ENCODE measurements around the gene MUL1. TPM values are rescaled to one million over a fixed set of nuclear protein-coding genes. Genes with fewer than 3 reads are reported as not detected.

The MUL1 gene
- total and polyA plus RNA-seq, 12 donors: 3.7 to 48.0 (median 32.8) TPM

- no peak for TF ChIP-seq POLR2A (IDR thresholded peaks at IDR 0.05)
- TF ChIP-seq, protein P1, sequence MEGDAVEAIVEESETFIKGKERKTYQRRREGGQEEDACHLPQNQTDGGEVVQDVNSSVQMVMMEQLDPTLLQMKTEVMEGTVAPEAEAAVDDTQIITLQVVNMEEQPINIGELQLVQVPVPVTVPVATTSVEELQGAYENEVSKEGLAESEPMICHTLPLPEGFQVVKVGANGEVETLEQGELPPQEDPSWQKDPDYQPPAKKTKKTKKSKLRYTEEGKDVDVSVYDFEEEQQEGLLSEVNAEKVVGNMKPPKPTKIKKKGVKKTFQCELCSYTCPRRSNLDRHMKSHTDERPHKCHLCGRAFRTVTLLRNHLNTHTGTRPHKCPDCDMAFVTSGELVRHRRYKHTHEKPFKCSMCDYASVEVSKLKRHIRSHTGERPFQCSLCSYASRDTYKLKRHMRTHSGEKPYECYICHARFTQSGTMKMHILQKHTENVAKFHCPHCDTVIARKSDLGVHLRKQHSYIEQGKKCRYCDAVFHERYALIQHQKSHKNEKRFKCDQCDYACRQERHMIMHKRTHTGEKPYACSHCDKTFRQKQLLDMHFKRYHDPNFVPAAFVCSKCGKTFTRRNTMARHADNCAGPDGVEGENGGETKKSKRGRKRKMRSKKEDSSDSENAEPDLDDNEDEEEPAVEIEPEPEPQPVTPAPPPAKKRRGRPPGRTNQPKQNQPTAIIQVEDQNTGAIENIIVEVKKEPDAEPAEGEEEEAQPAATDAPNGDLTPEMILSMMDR (IDR thresholded peaks at IDR 0.05): no peak
- no peaks in the 10 kb centered on the region for H3K36me3 ChIP-seq (replicated peaks in 1 of 2)
- peaks cover 35 to 38% of the 10 kb centered on the region in 2 donors for H3K4me1 ChIP-seq (replicated peaks in 1 of 2)
- H3K4me3 ChIP-seq: no peak overlapping the region
- WGBS, 4 donors: 74 to 92% (median 85%) methylated on average over 4 of the region's 4 CpGs
- H3K27me3 ChIP-seq: no peaks in the 10 kb centered on the region
- no peak overlapping the region for H3K27ac ChIP-seq
- no peak for DNase-seq
- intact Hi-C loops (cut with DNase I): no loop called here
- H3K9me3 ChIP-seq (replicated peaks in 1 of 3): no peaks in the 10 kb centered on the region
Measured at GRCh38 chr1:20479840-20480239, 28.1 kb downstream of the MUL1 start.

DNA sequence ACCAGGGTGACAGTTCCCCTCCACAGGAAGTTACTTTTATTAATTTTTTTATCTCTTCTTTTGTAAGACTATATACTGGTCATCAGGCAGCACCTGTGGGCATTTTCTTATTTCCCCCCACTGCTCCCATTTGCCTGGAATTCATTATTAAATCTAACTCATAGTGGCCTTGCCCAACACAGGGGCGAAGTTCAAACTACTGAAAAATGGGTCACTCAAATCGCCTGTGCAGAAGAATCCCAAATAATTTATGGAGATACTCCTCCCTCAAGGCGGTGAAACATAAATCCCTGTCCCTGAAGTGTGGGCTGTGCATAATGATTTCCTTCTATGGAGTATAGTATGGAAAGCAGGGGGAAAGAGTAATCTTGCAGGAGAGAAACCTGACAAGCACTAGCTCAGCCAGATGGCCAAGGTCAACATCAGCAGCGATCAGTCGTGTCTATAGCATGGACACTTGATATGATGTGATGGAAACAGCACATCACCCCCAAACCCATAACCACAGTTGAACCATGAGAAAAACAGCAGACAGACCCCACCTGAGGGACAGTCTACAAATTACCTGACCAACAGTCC, 29.8 kb downstream of the MUL1 start:
- no peak for TF ChIP-seq POLR2A (IDR thresholded peaks at IDR 0.05)
- TF ChIP-seq, protein P1 (IDR thresholded peaks at IDR 0.05): no peak
- Histone ChIP-seq H3K27ac (peak overlapping the region in 4 of 5 donors; percentile 42 to 78 (median 56)), H3K36me3 (replicated peaks in 1 of 2) (no peaks in the 10 kb centered on the region), H3K4me3 (no peak overlapping the region), H3K27me3 (no peaks in the 10 kb centered on the region), H3K4me1 (replicated peaks in 1 of 2) (peaks cover 28 to 42% of the 10 kb centered on the region in 2 donors), H3K9me3 (replicated peaks in 1 of 3) (no peaks in the 10 kb centered on the region)
- intact Hi-C loops (cut with DNase I): no loop called here
- no peak for DNase-seq
- 29 to 39% (median 33%) methylated on average over 5 of the region's 5 CpGs for WGBS, 4 donors

DNA sequence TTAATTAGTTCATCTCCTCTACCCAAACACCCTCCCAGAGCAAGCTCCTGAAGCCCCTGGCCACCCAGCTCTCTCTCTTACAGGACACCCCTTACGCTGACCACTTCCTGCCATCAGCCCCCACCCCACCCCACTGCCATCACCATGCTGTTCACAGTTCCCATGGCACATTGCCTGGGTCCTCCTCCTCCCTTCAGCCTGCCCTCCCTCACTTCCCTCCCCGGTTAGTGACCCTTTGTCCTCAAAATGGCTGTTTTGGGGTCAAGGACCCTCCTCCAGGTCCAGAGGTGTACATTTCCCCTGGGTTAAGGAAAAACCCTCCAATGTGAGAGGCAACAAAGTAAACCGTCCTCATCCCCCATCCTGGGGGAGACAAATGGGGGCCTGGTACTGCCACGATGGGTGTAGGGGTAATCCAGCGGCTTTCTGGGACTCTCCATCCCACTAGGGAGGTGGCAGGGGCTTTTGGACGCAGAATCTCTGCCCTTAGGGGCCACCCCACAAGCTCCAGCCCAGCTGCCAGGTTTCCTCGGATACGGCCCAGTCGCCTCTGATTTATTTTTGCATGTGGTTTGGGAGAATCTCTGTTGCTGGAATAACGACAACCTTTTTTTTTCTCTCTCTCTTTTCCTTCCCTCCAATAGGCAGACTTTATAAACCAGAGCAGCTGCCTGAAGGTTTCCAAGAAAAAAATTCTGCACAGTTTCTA, 30.4 kb downstream of the MUL1 start:
- 16 to 32% (median 24%) methylated on average over 6 to 10 of the region's 10 CpGs for WGBS, 4 donors

More for the DNA sequence above, 30.4 kb downstream of the MUL1 start:
- TF ChIP-seq POLR2A (IDR thresholded peaks at IDR 0.05): peak in 1 of 2 donors; percentile 10
- TF ChIP-seq, protein P1 (IDR thresholded peaks at IDR 0.05): no peak
- intact Hi-C loops (cut with DNase I): no loop called here
- peaks cover 27 to 44% of the 10 kb centered on the region in 2 donors for H3K4me1 ChIP-seq (replicated peaks in 1 of 2)
- no peaks in the 10 kb centered on the region for H3K27me3 ChIP-seq
- H3K4me3 ChIP-seq: no peak overlapping the region
- no peaks in the 10 kb centered on the region for H3K36me3 ChIP-seq (replicated peaks in 1 of 2)
- peak overlapping the region; percentile 41 to 78 (median 50) for H3K27ac ChIP-seq
- DNase-seq: peak; percentile 40 to 79 (median 64)
- no peaks in the 10 kb centered on the region for H3K9me3 ChIP-seq (replicated peaks in 1 of 3)

All from adrenal gland (tissue), 12 donors.